ENCODE results near the gene BNC1.
"Not testable (repeated sequence)": the region's sequence is repeated elsewhere in the genome, so short reads cannot be mapped to it uniquely, and the experiment has no call there.

Gene BNC1

DNA sequence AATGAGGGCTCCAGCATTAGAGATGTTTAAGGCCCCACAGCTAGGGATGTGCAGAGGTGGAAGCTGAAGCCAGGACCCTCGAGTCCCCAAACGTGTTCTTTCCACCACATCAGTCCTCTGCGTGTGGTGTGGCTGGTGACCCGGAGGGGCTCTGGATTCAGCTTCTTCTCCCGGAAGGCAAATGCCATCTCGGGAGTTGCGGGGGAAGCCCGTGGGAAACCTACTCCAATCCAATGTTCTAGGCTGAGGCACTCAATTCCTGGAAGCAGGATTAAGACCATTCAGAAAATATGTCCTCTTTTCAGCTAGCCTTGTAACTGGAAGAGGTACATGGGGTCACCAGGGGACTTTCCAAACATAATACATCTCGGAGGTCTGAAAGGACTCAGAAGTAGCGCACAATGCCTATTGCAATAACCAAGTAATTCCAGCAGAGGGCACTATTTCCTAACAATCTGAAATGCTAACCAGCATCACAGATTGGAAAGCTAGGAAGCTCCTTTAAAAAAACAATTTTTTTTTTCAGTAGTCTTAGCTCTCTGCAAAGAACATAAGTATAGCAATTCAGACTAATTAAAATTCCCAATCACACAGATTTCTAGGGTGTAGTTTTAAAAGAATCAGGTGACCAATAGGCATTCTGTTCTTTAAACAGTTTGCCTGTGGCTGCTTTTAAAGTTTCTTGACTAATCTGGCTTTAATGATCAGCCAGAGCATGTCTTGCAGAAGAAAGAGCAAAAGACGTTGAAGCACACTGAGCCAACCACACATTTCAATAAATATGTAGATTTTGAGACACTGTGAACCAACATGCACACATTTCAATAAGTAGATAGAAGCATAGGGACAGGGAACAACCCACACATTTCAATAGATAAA, 36.1 kb downstream of the BNC1 start:
- no peak overlapping the region for H3K4me3 ChIP-seq (ENCODE audit: low read length)
- no peak for TF ChIP-seq ZNF274 (IDR thresholded peaks at IDR 0.05; ENCODE audit: low read depth, low read length)

DNA sequence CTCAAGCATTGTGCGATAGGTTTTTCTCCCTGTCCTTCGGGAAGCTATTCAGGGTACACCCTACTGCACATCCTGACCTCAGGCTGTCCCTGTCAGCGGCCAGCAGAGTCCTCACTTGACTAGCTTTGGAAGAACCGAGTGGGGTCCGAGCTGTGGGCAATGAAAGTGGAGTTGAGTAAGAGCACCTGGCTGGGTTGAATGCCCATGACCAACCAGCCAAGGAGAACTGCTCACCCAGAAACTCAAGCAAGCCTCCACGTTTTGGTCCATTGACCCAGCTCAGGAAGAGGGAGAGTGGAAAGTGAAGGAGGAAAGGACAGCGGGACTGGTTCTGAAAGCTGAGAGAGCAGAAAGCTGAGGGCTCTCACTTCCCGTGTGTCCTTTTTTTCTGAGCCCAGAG, 40.8 kb downstream of the BNC1 start:
- TF ChIP-seq ZNF274 (IDR thresholded peaks at IDR 0.05; ENCODE audit: low read depth, low read length): no peak

DNA sequence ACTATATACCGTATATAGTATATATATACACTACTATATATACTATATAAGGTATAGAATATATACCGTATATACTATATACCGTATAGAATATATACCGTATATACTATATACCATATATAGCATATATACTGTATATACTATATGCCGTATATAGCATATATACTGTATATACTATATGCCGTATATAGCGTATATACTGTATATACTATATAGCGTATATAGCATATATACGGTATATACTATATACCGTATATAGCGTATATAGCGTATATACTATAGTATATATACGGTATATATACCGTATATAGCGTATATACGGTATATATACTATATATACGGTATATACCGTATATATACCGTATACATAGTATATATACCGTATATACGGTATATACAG, 54.2 kb downstream of the BNC1 start:
- TF ChIP-seq ZNF274 (IDR thresholded peaks at IDR 0.05; ENCODE audit: low read depth, low read length): no peak
- no peak overlapping the region for H3K4me3 ChIP-seq (ENCODE audit: low read length)

More for the DNA sequence above, 40.8 kb downstream of the BNC1 start:
- H3K4me3 ChIP-seq (ENCODE audit: low read length): no peak overlapping the region

DNA sequence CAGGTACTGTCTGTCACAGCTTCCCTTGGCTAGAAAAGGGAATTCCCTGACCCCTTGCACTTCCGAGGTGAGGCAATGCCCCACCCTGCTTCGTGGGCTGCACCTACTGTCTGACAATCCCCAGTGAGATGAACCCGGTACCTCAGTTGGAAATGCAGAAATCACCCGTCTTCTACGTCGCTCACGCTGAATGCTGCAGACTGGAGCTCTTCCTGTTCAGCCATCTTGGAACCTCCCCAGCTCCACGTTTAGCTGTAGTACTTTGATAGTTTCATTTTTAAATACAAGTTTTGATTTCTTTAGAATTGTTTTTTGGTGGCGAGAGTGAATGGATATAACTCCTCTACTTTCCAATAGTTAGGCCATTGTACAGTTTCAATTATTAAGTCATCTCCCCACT, 59.0 kb downstream of the BNC1 start:
- no peak for TF ChIP-seq ZNF274 (IDR thresholded peaks at IDR 0.05; ENCODE audit: low read depth, low read length)
- H3K4me3 ChIP-seq (ENCODE audit: low read length): no peak overlapping the region

DNA sequence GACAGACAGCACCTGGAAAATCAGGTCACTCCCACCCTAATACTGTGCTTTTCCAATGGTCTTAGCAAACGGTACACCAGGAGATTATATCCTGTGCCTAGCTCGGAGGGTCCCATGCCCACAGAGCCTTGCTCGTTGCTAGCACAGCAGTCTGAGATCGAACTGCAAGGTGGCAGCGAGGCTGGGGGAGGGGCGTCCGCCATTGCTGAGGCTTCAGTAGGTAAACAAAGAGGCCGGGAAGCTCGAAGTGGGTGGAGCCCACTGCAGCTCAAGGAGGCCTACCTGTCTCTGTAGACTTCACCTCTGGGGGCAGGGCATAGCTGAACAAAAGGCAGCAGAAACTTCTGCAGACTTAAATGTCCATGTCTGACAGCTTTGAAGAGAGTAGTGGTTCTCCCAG, 62.7 kb downstream of the BNC1 start:
- H3K4me3 ChIP-seq (ENCODE audit: low read length): not testable (repeated sequence)

DNA sequence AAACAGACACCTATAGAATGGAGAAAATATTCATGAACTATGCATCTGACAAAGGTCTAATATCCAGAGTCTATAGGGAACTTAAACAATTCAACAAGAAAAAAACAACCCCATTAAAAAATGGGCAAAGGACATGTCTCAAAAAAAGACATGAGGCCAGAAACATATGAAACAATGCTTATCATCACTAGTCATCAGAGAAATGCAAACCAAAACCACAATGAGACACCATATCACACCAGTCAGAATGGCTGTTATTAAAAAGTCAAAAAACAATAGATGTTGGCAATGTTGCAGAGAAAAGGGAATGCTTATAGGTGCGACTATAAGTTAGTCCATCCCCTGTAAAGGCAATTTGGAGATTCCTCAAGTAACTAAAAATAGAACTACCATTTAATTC, 65.4 kb downstream of the BNC1 start:
- H3K4me3 ChIP-seq (ENCODE audit: low read length): no peak overlapping the region
- no peak for TF ChIP-seq ZNF274 (IDR thresholded peaks at IDR 0.05; ENCODE audit: low read depth, low read length)

DNA sequence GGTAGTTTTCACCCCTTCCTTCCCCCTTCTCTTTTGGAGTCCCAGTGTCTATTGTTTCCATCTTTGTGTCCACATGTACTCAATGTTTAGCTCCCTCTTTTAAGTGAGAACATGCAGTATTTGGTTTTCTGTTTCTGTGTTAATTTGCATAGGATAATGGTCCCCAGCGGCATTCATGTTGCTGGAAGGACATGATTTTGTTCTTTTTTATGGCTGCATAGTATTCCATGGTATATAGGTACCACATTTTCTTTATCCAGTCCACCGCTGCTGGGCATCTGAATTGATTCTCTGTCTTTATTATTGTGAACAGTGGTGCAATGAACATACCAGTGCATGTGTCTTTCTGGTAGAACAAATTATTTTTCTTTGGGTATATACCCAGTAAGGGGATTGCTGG, 69.2 kb downstream of the BNC1 start:
- H3K4me3 ChIP-seq (ENCODE audit: low read length): no peak overlapping the region
- TF ChIP-seq ZNF274 (IDR thresholded peaks at IDR 0.05; ENCODE audit: low read depth, low read length): no peak

DNA sequence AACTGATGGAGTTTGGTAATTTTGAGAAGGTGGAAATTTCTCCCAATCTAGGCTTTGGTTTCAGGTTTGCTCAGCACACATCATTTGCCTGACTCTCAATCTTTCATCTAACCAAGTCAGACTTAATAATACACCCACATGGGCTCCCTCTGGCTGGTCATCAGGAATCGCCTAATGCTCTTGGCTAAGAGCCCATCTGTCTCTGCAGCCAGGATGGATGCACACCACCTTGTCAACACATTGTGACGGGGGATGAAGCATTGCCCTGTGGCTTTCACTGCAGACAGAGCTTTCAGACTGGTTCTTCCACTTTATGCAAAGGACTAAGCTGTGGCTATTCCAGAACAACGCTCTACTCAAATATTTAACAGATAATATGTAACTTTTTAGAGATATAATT, 73.8 kb downstream of the BNC1 start:
- H3K4me3 ChIP-seq (ENCODE audit: low read length): no peak overlapping the region
- TF ChIP-seq ZNF274 (IDR thresholded peaks at IDR 0.05; ENCODE audit: low read depth, low read length): no peak

DNA sequence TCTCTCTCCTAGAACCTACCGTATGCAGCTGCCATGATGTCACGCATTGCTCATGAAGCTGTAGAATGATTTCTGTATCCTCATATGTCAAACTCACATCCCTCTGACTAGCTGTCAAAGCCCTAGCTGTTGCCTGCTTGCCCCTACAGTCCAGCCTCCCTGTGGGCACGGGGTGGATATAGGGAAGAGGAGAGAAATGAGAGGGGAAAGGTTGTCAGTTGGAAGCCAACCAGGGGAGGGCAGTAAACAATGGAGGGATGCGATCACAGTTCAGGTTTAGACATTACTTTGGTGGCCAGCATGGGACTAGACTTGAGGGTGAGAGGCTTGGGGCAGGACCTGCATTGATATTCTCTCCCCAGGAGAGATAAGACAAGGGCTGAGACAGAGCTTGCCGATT, 75.1 kb downstream of the BNC1 start:
- no peak overlapping the region for H3K4me3 ChIP-seq (ENCODE audit: low read length)
- no peak for TF ChIP-seq ZNF274 (IDR thresholded peaks at IDR 0.05; ENCODE audit: low read depth, low read length)

DNA sequence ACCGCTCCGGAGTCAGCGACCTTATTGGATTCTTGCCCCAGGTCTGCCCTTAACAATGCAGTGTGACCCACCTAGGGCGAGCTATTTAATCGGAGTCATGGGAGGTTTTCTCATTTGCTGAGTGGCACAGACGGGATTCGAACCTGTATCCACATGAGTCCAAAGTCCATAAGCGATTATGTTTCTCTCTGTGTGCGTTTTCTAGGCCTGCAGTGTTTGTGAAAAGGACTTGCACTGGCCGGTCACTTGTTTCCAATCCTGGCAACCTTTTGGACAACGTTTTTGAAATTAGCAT, 76.2 kb downstream of the BNC1 start:
- no peak for TF ChIP-seq ZNF274 (IDR thresholded peaks at IDR 0.05; ENCODE audit: low read depth, low read length)
- peak overlapping the region; percentile 75; the same call in 1 of the 2 replicates for H3K4me3 ChIP-seq (ENCODE audit: low read length)

DNA sequence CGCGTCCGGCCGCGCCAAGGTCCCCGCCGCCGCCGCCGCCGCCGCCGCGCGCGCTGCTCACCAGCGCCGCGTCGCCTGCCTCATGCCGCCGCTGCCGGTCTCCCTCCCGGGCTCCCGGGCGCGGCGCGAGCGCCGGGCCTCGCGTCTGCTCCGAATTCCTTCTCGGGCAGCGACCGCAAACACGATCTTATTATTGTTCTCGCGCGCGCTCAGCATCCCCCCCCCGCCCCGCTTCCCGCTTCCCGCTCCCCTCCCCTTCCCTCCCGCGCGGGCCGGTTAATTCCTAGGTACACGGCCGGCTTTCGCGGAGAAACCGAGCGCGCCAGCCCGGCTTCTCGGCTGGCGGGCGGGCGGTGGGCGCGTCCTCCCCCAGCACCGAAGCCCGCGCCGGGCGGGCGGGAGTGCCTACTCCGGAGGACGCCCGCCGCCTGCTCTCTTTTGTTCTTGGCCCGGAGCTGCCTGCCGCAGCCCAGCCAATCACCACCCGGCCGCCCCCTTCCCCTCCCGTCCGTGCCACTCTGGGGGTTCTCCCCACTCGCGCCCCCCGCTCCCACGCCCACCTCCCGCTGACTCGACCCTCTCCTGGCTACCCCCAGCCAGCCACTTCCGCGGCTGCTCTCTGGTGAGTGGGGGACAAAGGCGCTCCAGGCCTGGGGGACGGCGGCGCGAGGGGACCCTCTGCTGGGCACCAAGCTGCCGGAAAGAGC, 76.7 kb downstream of the BNC1 start, which contains the start of gene HDGFL3:
Gene HDGFL3 (minus strand): TSS at position 164 of the 707 bp plus-strand sequence. CDS start 409 bp downstream, outside the sequence.
- TF ChIP-seq ZNF274 (IDR thresholded peaks at IDR 0.05; ENCODE audit: low read depth, low read length): no peak
- H3K4me3 ChIP-seq (ENCODE audit: low read length): peak within 1 kb of the TSS; percentile 75

DNA sequence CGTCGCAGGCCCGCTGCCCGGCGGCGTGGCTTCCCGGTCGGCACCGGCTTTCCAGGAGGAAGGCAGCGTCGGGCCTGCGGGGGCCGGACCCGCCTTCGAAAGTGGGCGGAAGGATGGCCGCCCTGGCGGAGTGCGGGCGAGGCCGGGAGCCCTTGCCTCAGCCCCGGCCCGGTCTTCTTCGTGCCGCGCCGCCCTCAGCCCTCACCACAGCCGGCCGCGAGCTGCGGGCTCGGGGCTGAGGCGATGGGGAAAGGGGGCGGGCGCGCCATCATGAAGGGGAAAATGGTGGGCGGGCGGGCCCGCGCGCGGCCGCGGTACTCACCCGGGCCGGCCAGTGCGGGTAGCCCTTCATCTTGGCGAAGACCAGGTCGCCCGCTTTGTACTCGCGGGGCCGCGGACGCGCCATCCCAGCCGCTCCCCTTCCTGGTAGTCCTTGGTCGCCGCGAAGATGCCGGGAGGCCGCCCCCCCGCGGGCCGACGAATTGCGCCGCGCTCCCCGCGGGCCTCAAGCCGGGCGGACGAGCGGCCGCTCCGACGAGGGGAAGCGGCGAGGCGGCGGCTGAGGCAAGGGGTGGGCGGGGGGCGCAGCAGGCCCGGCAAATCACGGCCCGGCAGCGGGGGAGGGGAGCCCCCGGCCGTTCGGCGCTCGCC, 77.3 kb downstream of the BNC1 start:
- H3K4me3 ChIP-seq (ENCODE audit: low read length): peak overlapping the region; percentile 75

DNA sequence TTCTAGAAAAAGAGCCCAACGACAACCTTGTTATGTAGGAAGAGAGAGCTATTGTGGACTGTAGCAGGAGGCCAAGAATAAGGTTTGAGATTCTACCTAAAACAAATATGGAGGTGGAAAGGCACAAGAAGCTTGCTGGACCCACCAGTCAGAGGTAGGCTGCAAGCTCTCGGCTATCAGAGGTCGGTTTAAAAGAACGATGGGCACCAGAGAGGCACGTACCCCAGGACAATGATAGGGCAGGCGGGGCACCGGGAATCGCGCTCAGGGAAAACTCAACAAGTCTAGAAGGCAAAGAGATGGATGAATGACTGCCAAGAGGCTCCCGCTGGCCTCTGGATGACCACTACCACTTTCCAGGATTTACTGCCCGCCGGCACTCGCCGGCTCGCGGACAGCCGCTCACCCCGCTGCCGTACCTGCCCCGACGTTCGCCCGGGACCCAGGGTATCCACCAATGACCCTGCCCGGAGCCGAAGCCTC, 77.9 kb downstream of the BNC1 start:
- peak overlapping the region; percentile 75 for H3K4me3 ChIP-seq (ENCODE audit: low read length)
- TF ChIP-seq ZNF274 (IDR thresholded peaks at IDR 0.05; ENCODE audit: low read depth, low read length): no peak

More for the DNA sequence above, 77.3 kb downstream of the BNC1 start:
- no peak for TF ChIP-seq ZNF274 (IDR thresholded peaks at IDR 0.05; ENCODE audit: low read depth, low read length)

All from GM08714 (cell line).